Muscle layer of duodenum (tissue), 2 donors: Measurements from ENCODE around the gene MMADHC.

Source experiments
- H3K27ac ChIP-seq: one replicate; pipeline ENCODE4 v1.7.0; 2013; ENCODE audit warnings: mild to moderate bottlenecking, low read length
- H3K27me3 ChIP-seq: one replicate; pipeline ENCODE4 v1.7.0; 2013; ENCODE audit warnings: low read depth, mild to moderate bottlenecking, control low read depth, low read length
- H3K36me3 ChIP-seq, 2 donors: one replicate each; pipeline ENCODE4 v1.7.0; 2013; ENCODE audit warnings: low read length in 2 of 2, control low read depth in 1 of 2, mild to moderate bottlenecking in 1 of 2; ENCODE audit not compliant: insufficient read depth in 2 of 2, control insufficient read depth in 1 of 2
- H3K4me1 ChIP-seq, 2 donors: one replicate each; pipeline ENCODE4 v1.7.0; 2013; ENCODE audit warnings: low read length in 2 of 2, mild to moderate bottlenecking in 2 of 2, control low read depth in 1 of 2, moderate library complexity in 1 of 2; ENCODE audit not compliant: insufficient read depth in 2 of 2, control insufficient read depth in 1 of 2
- H3K4me3 ChIP-seq, 2 donors: one replicate each; pipeline ENCODE4 v1.7.0; 2013; ENCODE audit warnings: low read length in 2 of 2, low read depth in 1 of 2, mild to moderate bottlenecking in 1 of 2
- H3K9me3 ChIP-seq, 2 donors: one replicate each; pipeline ENCODE4 v1.7.0; 2013; ENCODE audit warnings: low read length in 2 of 2, control low read depth in 1 of 2, mild to moderate bottlenecking in 1 of 2; ENCODE audit not compliant: control insufficient read depth in 1 of 2
- donor health status: healthy.

The MMADHC gene

GRCh38 chr2:149587950-149588487 is 444 bp upstream of the MMADHC start:
- Histone ChIP-seq H3K4me1 (peaks cover 6 to 35% of the 10 kb centered on the region in 2 donors), H3K4me3 (peak overlapping the region; percentile 89 to 96), H3K27ac (peak overlapping the region; percentile 99), H3K9me3 (no peaks in the 10 kb centered on the region), H3K27me3 (no peaks in the 10 kb centered on the region), H3K36me3 (peaks cover 0 to 5% of the 10 kb centered on the region in 2 donors)

- peaks cover 2 to 6% of the 10 kb centered on the region in 2 donors for H3K36me3 ChIP-seq
- no peaks in the 10 kb centered on the region for H3K9me3 ChIP-seq
- H3K27ac ChIP-seq = peak overlapping the region; percentile 99
- H3K27me3 ChIP-seq = no peaks in the 10 kb centered on the region
- H3K4me1 ChIP-seq = peaks cover 6 to 40% of the 10 kb centered on the region in 2 donors
- peak overlapping the region; percentile 89 to 96 for H3K4me3 ChIP-seq
These were observed 716 bp downstream of the MMADHC start for GRCh38 chr2:149586898-149587219.

- no peaks in the 10 kb centered on the region for H3K9me3 ChIP-seq
- H3K4me1 ChIP-seq = peaks cover 6 to 40% of the 10 kb centered on the region in 2 donors
- no peaks in the 10 kb centered on the region for H3K27me3 ChIP-seq
- H3K36me3 ChIP-seq = peaks cover 10 to 14% of the 10 kb centered on the region in 2 donors
- H3K27ac ChIP-seq = peak overlapping the region; percentile 99
- peak overlapping the region; percentile 89 to 96 for H3K4me3 ChIP-seq
These were observed 1.5 kb downstream of the MMADHC start for GRCh38 chr2:149586063-149586462.

- H3K36me3 ChIP-seq = peaks cover 10 to 20% of the 10 kb centered on the region in 2 donors
- H3K4me1 ChIP-seq = peaks cover 6 to 45% of the 10 kb centered on the region in 2 donors
- H3K27ac ChIP-seq = peak overlapping the region; percentile 47
These were observed 2.2 kb downstream of the MMADHC start for GRCh38 chr2:149585166-149585885.

GRCh38 chr2:149579972-149580882 is 7.3 kb downstream of the MMADHC start:
- Histone ChIP-seq H3K9me3 (no peaks in the 10 kb centered on the region), H3K4me3 (no peak overlapping the region), H3K4me1 (peaks cover 0 to 30% of the 10 kb centered on the region in 2 donors), H3K27ac (no peak overlapping the region), H3K27me3 (no peaks in the 10 kb centered on the region), H3K36me3 (peaks cover 34 to 46% of the 10 kb centered on the region in 2 donors)

More at GRCh38 chr2:149585166-149585885, 2.2 kb downstream of the MMADHC start:
- Histone ChIP-seq H3K4me3 (peak overlapping the region in 1 of 2 donors; percentile 96), H3K27me3 (no peaks in the 10 kb centered on the region), H3K9me3 (no peaks in the 10 kb centered on the region)

GRCh38 chr2:149577269-149577668 is 10.3 kb downstream of the MMADHC start:
- no peak overlapping the region for H3K4me3 ChIP-seq
- no peak overlapping the region for H3K27ac ChIP-seq
- H3K9me3 ChIP-seq = no peaks in the 10 kb centered on the region
- no peaks in the 10 kb centered on the region for H3K27me3 ChIP-seq
- H3K36me3 ChIP-seq = peaks cover 49 to 56% of the 10 kb centered on the region in 2 donors
- peaks cover 0 to 5% of the 10 kb centered on the region in 2 donors for H3K4me1 ChIP-seq

- H3K4me1 ChIP-seq = peaks cover 0 to 3% of the 10 kb centered on the region in 2 donors
- peaks cover 42 to 44% of the 10 kb centered on the region in 2 donors for H3K36me3 ChIP-seq
- no peak overlapping the region for H3K27ac ChIP-seq
These were observed 11.8 kb downstream of the MMADHC start for GRCh38 chr2:149575752-149576151.

GRCh38 chr2:149575277-149575676 is 12.3 kb downstream of the MMADHC start:
- no peaks in the 10 kb centered on the region for H3K27me3 ChIP-seq
- H3K27ac ChIP-seq = no peak overlapping the region
- H3K4me1 ChIP-seq = no peaks in the 10 kb centered on the region
- H3K36me3 ChIP-seq = peaks cover 42 to 43% of the 10 kb centered on the region in 2 donors
- H3K9me3 ChIP-seq = no peaks in the 10 kb centered on the region
- H3K4me3 ChIP-seq = no peak overlapping the region

More at GRCh38 chr2:149575752-149576151, 11.8 kb downstream of the MMADHC start:
- no peaks in the 10 kb centered on the region for H3K27me3 ChIP-seq
- H3K4me3 ChIP-seq = no peak overlapping the region
- H3K9me3 ChIP-seq = no peaks in the 10 kb centered on the region

GRCh38 chr2:149573760-149574159 is 13.8 kb downstream of the MMADHC start:
- Histone ChIP-seq H3K36me3 (peaks cover 50 to 54% of the 10 kb centered on the region in 2 donors), H3K4me3 (no peak overlapping the region), H3K4me1 (no peaks in the 10 kb centered on the region), H3K27ac (no peak overlapping the region), H3K9me3 (no peaks in the 10 kb centered on the region), H3K27me3 (no peaks in the 10 kb centered on the region)

GRCh38 chr2:149572102-149572953 is 15.2 kb downstream of the MMADHC start:
- Histone ChIP-seq H3K4me3 (no peak overlapping the region), H3K9me3 (no peaks in the 10 kb centered on the region), H3K27me3 (no peaks in the 10 kb centered on the region), H3K27ac (peak overlapping the region; percentile 5), H3K36me3 (peaks cover 57 to 59% of the 10 kb centered on the region in 2 donors), H3K4me1 (no peaks in the 10 kb centered on the region)
